Astrocyte (in vitro differentiated cells and primary cell): ENCODE results near the gene MYOZ2.

Source experiments
- EZH2 ChIP-seq: IDR thresholded peaks from 2 replicates; pipeline ENCODE4 v1.6.1; 2012; ENCODE audit warnings: mild to moderate bottlenecking, low read length, inconsistent platforms; ENCODE audit not compliant: insufficient read depth
- TF ChIP-seq, protein P1 (sequence below): IDR thresholded peaks from 2 replicates; pipeline ENCODE4 v1.5.1; 2011; ENCODE audit warnings: low read depth, mild to moderate bottlenecking, inconsistent platforms, low read length, moderate library complexity; ENCODE audit not compliant: insufficient read depth

DNA sequence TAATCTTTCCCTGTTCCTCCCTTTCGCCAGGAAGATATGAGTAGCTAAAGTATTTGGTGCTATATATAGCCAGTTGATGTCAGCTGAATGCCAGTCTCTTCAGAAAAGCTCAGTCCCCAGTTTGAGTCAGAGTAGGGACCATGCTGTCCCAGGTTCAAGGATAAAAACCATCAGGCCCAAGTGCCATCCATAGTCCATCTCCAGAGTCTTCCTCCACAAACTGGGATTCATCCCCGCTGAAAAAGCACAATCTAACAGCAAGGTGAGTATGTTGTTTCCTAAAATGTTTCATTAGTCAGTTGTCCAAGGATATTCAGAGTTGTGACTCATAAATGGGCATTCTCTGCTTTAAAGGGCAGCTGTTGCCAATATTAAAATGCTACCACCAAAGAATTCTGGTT lies at the start of gene MYOZ2:
- TF ChIP-seq, protein P1, sequence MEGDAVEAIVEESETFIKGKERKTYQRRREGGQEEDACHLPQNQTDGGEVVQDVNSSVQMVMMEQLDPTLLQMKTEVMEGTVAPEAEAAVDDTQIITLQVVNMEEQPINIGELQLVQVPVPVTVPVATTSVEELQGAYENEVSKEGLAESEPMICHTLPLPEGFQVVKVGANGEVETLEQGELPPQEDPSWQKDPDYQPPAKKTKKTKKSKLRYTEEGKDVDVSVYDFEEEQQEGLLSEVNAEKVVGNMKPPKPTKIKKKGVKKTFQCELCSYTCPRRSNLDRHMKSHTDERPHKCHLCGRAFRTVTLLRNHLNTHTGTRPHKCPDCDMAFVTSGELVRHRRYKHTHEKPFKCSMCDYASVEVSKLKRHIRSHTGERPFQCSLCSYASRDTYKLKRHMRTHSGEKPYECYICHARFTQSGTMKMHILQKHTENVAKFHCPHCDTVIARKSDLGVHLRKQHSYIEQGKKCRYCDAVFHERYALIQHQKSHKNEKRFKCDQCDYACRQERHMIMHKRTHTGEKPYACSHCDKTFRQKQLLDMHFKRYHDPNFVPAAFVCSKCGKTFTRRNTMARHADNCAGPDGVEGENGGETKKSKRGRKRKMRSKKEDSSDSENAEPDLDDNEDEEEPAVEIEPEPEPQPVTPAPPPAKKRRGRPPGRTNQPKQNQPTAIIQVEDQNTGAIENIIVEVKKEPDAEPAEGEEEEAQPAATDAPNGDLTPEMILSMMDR: no peak
- TF ChIP-seq EZH2: no peak
